ENCODE measurements around the gene KRT20. TPM values are rescaled to one million over a fixed set of nuclear protein-coding genes. Genes with fewer than 3 reads are reported as not detected.

The KRT20 gene
- total RNA-seq, 4 donors from 2014 or later: 0.12 TPM; not detected in 3

- intact Hi-C loops (cut with DNase I; ENCODE audit: low total_unique reads): no loop called here
- DNase-seq (ENCODE audit: low spot score in 2 of 2): no peak
- no peak for TF ChIP-seq POLR2A (IDR thresholded peaks at IDR 0.05)
- no peak for TF ChIP-seq CTCF (IDR thresholded peaks at IDR 0.05)
- 0 to 41% methylated on average over 1 of the region's 1 CpG for WGBS, 2 donors
- no peak overlapping the region for H3K4me3 ChIP-seq (ENCODE audit: low read depth, poor library complexity, severe bottlenecking)
These were observed 31.3 kb upstream of the KRT20 start for GRCh38 chr17:40916366-40916765.

- intact Hi-C loops (cut with DNase I; ENCODE audit: low total_unique reads): no loop called here
- H3K4me3 ChIP-seq (ENCODE audit: low read depth, poor library complexity, severe bottlenecking): no peak overlapping the region
- WGBS, 2 donors: 48 to 52% methylated on average over 2 of the region's 2 CpGs
- DNase-seq (ENCODE audit: low spot score in 2 of 2): no peak
- TF ChIP-seq POLR2A (IDR thresholded peaks at IDR 0.05) (no peak), CTCF (IDR thresholded peaks at IDR 0.05) (no peak)
These were observed 30.7 kb upstream of the KRT20 start for GRCh38 chr17:40915721-40916256.

- intact Hi-C loops (cut with DNase I; ENCODE audit: low total_unique reads): no loop called here
- no peak overlapping the region for H3K4me3 ChIP-seq (ENCODE audit: low read depth, poor library complexity, severe bottlenecking)
- TF ChIP-seq POLR2A (IDR thresholded peaks at IDR 0.05): no peak
- no peak for TF ChIP-seq CTCF (IDR thresholded peaks at IDR 0.05)
- WGBS, 2 donors: 35 to 36% methylated on average over 3 of the region's 3 CpGs
- DNase-seq (ENCODE audit: low spot score in 2 of 2): no peak
These were observed 30.2 kb upstream of the KRT20 start for GRCh38 chr17:40915199-40915661.

- H3K4me3 ChIP-seq (ENCODE audit: low read depth, poor library complexity, severe bottlenecking): no peak overlapping the region
- no peak for DNase-seq (ENCODE audit: low spot score in 2 of 2)
- TF ChIP-seq CTCF (IDR thresholded peaks at IDR 0.05) (no peak), POLR2A (IDR thresholded peaks at IDR 0.05) (no peak)
- intact Hi-C loops (cut with DNase I; ENCODE audit: low total_unique reads): no loop called here
- 62 to 69% methylated on average over 3 of the region's 3 CpGs for WGBS, 2 donors
These were observed 29.2 kb upstream of the KRT20 start for GRCh38 chr17:40914075-40914855.

- DNase-seq (ENCODE audit: low spot score in 2 of 2): no peak
- no peak overlapping the region for H3K4me3 ChIP-seq (ENCODE audit: low read depth, poor library complexity, severe bottlenecking)
- intact Hi-C loops (cut with DNase I; ENCODE audit: low total_unique reads): no loop called here
- TF ChIP-seq CTCF (IDR thresholded peaks at IDR 0.05): no peak
- TF ChIP-seq POLR2A (IDR thresholded peaks at IDR 0.05): no peak
- WGBS, 2 donors: 81 to 83% methylated on average over 13 of the region's 13 CpGs
These were observed 27.6 kb upstream of the KRT20 start for GRCh38 chr17:40912486-40913210.

Measured in lower leg skin (tissue), 4 donors.